A549 (cell line): Measurements from ENCODE around the gene RNF166.

Experiments
- CEBPB ChIP-seq, 2 experiments: fragments of >200 bp in 1 of 2; sonication (Bioruptor Twin) in 1 of 2; formaldehyde crosslinking in 1 of 2; IDR thresholded peaks; 2 replicates each; pipeline ENCODE4 v1.6.1; 2012 to 2016
- CHD2 ChIP-seq: fragments of 150-350 bp; IDR thresholded peaks from 2 replicates; pipeline ENCODE4 v1.6.1; 2014; ENCODE audit warnings: low read length; ENCODE audit not compliant: partially characterized antibody
- CHD4 ChIP-seq: fragments of 200-600 bp; sonication (generic); IDR thresholded peaks from 2 replicates; pipeline ENCODE4 v1.6.1; 2016; ENCODE audit warnings: antibody characterized with exemption, mild to moderate bottlenecking, borderline replicate concordance
- CTCF ChIP-seq: fragments of >200 bp; sonication (Bioruptor Twin); formaldehyde crosslinking; IDR thresholded peaks from 3 replicates; pipeline ENCODE4 v1.5.1; 2016
- ELK1 ChIP-seq: fragments of 150-350 bp; IDR thresholded peaks from 2 replicates; pipeline ENCODE4 v1.6.1; 2014; ENCODE audit warnings: low read depth, mild to moderate bottlenecking, low read length
- EP300 ChIP-seq, 2 experiments: fragments of >200 bp; sonication (Bioruptor Twin); formaldehyde crosslinking; IDR thresholded peaks; 2 replicates in 1 of 2; 3 replicates in 1 of 2; pipeline ENCODE4 v1.6.1; 2016 to 2017
- KDM1A ChIP-seq: fragments of 200-600 bp; sonication (generic); IDR thresholded peaks from 2 replicates; pipeline ENCODE4 v1.6.1; 2016; ENCODE audit warnings: low read depth, mild to moderate bottlenecking
- KDM5A ChIP-seq: fragments of 200-600 bp; sonication (generic); IDR thresholded peaks from 2 replicates; pipeline ENCODE4 v1.6.1; 2016; ENCODE audit warnings: antibody characterized with exemption, mild to moderate bottlenecking
- MAZ ChIP-seq: fragments of 150-350 bp; IDR thresholded peaks from 2 replicates; pipeline ENCODE4 v1.6.1; 2014; ENCODE audit warnings: antibody characterized with exemption, low read depth, low read length, borderline replicate concordance
- POLR2A ChIP-seq: IDR thresholded peaks from 2 replicates; pipeline ENCODE4 v1.6.1; 2012; ENCODE audit warnings: mild to moderate bottlenecking, low read length
- RFX5 ChIP-seq: fragments of 450-650 bp; IDR thresholded peaks from 2 replicates; pipeline ENCODE4 v1.7.1; 2014; ENCODE audit warnings: antibody characterized with exemption, mild to moderate bottlenecking, moderate library complexity
- TFCP2L1 ChIP-seq: fragments of 250-450 bp; sonication (Bioruptor Pico); IDR thresholded peaks from 2 replicates; pipeline ENCODE4 v1.5.0; 2021; ENCODE audit warnings: mild to moderate bottlenecking
- TF ChIP-seq, protein P1 (sequence below): IDR thresholded peaks from 2 replicates; pipeline ENCODE4 v1.6.1; 2012

DNA sequence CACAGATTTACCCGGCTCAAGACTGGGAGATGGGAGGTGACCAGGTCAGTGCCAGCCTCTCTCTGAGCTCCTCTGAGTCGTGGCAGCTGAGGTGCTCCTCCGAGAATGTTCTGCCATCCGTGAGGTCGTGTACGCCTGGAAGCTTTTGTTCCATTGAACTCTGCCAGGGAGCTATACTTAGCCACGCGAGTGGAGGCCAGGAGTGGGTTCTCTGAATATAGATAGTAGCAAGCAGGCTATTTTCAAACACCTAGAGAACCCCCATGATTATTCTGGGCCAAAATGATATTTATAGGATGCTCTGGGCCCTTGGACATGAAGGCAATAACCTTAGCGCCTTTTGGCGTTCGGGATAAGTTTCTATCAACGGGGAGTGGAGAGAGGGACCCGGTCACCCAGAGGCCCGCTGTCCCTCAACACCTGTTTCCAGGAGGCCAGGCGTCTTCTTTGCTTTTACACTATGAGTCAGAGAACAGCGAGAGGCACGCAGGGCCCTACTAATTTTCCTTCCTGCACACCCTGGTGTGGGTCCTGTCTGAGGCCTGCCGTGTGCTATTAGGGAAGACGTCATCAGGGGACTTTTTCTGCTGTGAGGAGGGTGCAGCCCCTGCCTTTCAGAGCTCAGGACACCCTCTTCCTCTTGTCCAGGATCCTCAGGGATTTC lies 32.4 kb downstream of the RNF166 start:
- TF ChIP-seq MAZ: no peak
- TF ChIP-seq CHD4: no peak
- TF ChIP-seq CHD2: no peak
- TF ChIP-seq CTCF: no peak
- no peak for TF ChIP-seq KDM5A
- no peak for TF ChIP-seq TFCP2L1
- no peak for TF ChIP-seq ELK1
- TF ChIP-seq EP300 (IDR thresholded peaks at IDR 0.05): no peak
- TF ChIP-seq POLR2A: no peak
- no peak for TF ChIP-seq KDM1A
- TF ChIP-seq CEBPB (IDR thresholded peaks at IDR 0.05): no peak
- TF ChIP-seq, protein P1, sequence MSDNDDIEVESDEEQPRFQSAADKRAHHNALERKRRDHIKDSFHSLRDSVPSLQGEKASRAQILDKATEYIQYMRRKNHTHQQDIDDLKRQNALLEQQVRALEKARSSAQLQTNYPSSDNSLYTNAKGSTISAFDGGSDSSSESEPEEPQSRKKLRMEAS: no peak
- no peak for TF ChIP-seq RFX5
